GM18507 (cell line): ENCODE data around the gene SSTR1.

Source experiments
- DNase-seq: peaks from one replicate; pipeline ENCODE4 v3.0.0; 2011; ENCODE audit warnings: low read depth; ENCODE audit not compliant: insufficient read length; ENCODE audit errors: extremely low spot score
- FAIRE-seq: peaks from 2 replicates; lab custom pipeline; 2011; peaks lifted over from hg19 to GRCh38; lab: Jason Lieb, UNC

SSTR1 gene

DNA sequence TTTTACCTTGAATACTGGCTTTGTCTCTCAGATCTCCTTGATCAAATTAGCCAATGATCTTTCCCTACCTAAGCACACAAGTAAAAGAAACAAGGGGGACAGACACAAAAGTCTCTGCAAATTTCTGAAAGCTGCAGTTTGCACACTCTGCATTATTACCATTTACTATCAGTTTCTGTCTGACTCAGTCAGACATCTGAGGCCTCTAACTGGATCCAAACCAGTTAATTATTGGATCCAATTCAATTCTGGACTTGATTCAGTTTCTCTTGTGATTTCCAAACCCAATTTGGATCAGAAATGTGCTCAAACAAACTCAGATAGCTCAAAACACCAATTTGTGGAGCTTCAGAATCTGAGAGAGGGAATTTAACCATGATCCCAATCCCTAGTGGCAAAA is 16.6 kb downstream of the SSTR1 start:
- no peak for FAIRE-seq
- DNase-seq, result no peak

- DNase-seq, result no peak
- no peak for FAIRE-seq
Observed at GRCh38 chr14:38225946-38226345, 18.2 kb downstream of the SSTR1 start.

DNA sequence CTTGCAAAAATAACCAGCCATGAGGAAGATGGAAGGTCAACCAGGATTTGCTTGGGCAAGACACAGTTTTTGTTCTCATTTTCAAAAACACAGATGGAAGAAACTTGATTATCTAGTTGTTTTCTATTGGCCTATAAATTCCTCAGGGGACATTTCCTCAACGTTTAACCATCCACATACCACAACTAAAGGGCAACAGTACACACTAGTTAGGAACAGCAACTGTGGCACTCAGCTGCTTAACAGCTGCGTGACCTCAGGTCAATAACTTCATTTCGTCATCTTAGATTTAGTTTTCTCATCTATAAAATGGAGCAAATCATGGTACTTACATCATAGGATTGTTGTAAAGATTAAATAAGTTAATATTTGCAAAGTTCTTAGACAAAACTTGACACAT is 18.7 kb downstream of the SSTR1 start:
- no peak for FAIRE-seq
- DNase-seq, result no peak

GRCh38 chr14:38233218-38233617 is 25.5 kb downstream of the SSTR1 start:
- DNase-seq (no peak), FAIRE-seq (no peak)

GRCh38 chr14:38238332-38238731 is 30.6 kb downstream of the SSTR1 start:
- no peak for FAIRE-seq
- DNase-seq, result no peak

- FAIRE-seq (no peak), DNase-seq (no peak)
Observed at GRCh38 chr14:38238878-38239277, 31.2 kb downstream of the SSTR1 start.

- DNase-seq (no peak), FAIRE-seq (no peak)
Observed at GRCh38 chr14:38243696-38244240, 36.1 kb downstream of the SSTR1 start.

- DNase-seq (no peak), FAIRE-seq (no peak)
Observed at GRCh38 chr14:38248321-38249028, 40.8 kb downstream of the SSTR1 start.

DNA sequence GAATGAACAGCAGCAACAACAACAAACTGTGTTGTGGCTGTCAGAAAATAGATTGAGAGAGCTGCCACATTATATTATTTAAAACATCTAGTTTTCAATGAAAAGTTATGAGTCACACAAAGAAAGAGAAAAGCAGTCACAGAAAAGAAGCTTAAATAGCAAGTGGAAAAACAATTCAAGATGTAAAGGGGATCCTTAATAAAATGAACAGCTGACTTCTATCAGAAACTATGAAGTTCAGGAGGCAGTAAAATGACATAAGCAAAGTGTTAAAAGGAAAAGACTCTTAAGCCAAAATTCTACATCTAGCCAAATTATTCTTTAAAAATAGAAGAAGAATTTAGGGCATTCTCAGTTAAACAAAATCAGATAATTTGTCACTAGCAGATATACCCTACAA is 42.6 kb downstream of the SSTR1 start:
- FAIRE-seq (no peak), DNase-seq (no peak)

GRCh38 chr14:38252066-38252710 is 44.5 kb downstream of the SSTR1 start:
- DNase-seq, result no peak
- no peak for FAIRE-seq

DNA sequence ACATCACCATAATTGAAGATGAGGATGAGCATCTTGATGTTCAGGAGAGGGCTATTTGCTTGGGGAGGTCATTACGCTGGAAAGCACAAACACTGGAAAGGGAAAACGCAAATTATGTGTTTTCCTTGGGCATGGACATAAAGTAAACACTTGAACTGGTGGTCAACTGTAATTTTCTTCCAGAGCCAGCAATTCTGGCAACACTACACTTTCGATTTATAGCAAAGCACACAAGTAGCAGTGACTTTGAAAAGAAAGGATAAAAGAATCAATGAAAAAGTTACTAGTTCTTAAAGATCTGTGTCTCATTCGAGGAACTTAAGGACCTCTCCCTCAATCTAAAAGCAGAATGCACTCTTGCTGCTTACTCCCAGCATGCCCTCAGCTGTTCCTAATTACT is 46.0 kb downstream of the SSTR1 start:
- DNase-seq, result no peak
- FAIRE-seq, result no peak

- FAIRE-seq (no peak), DNase-seq (no peak)
Observed at GRCh38 chr14:38254571-38255407, 47.1 kb downstream of the SSTR1 start.

- FAIRE-seq, result no peak
- DNase-seq, result no peak
Observed at GRCh38 chr14:38255408-38255672, 47.6 kb downstream of the SSTR1 start.

DNA sequence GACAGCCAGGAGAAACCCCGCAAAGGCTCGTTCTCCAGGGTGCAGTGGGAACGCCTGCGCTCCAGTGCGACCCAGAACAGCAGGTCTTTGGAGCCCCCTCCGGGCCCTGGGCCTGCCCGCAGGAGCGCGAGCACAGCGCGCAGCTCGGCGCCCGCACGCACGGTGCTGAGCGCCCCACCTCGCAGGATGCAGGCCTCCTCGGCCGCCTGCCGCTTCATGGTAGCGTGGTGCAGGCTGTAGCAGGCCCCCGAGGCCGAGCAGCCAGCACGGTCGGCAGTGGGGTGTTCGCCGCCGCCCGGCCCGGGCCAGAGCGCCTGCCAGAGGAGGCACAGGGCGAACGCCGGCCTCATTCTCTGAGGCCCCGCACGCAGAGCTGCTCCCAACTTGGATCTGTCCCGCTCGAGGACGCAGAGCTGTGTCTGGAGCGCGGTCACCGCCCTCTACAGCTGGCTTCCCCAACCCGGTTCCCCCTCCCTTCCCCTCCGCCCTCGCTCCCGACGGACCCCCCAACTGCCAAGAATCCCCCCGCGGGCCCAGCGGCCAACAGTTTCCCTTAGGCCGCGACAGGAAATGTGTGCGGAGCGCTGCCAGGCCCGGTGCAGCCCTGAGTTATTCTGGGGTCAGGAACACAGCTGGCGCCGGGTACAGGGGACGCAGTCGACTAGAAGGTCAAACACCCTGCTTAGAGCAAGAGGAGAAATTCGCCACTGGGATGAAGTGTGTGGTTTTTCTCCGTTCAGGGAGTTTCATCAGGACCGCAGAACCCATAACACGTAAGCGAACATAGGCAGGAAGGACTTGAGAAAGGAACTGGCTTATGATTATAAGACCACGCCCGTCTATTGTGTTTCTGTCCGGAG is 48.2 kb downstream of the SSTR1 start, which contains the start of gene CLEC14A:
Gene CLEC14A (minus strand): TSS at position 421 of the 860 bp plus-strand sequence. CDS start 71 bp downstream, at position 350.
- DNase-seq, result no peak

GRCh38 chr14:38256533-38256840 is 48.8 kb downstream of the SSTR1 start:
- FAIRE-seq (no peak), DNase-seq (no peak)

More for the DNA sequence above, 48.2 kb downstream of the SSTR1 start, which contains the start of gene CLEC14A:
- no peak for FAIRE-seq

- no peak for FAIRE-seq
- DNase-seq, result no peak
Observed at GRCh38 chr14:38257507-38257906, 49.8 kb downstream of the SSTR1 start.

GRCh38 chr14:38261620-38262019 is 53.9 kb downstream of the SSTR1 start:
- FAIRE-seq (no peak), DNase-seq (no peak)
